ENCODE results near the gene OR8K5. TPM values are rescaled to one million over a fixed set of nuclear protein-coding genes. Genes with fewer than 3 reads are reported as not detected.

The OR8K5 gene, protein sequence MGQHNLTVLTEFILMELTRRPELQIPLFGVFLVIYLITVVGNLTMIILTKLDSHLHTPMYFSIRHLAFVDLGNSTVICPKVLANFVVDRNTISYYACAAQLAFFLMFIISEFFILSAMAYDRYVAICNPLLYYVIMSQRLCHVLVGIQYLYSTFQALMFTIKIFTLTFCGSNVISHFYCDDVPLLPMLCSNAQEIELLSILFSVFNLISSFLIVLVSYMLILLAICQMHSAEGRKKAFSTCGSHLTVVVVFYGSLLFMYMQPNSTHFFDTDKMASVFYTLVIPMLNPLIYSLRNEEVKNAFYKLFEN
- not detected in 2 replicates for polyA plus RNA-seq (2012; rRNA removed)
- polyA plus RNA-seq (2012; cell fraction: cytosol; rRNA removed): not detected in 2 replicates
- not detected in 2 replicates for polyA plus RNA-seq (2012; cell fraction: nucleus; rRNA removed)

- Histone ChIP-seq H3K27ac (ENCODE audit: low read depth in 2 of 2, low read length in 1 of 2) (no peak within 1 kb of the TSS), H3K4me3 (ENCODE audit: low read depth in 2 of 2, low read length in 1 of 2) (no peak within 1 kb of the TSS), H3K36me3 (replicated peaks in 1 of 2; ENCODE audit: control insufficient read depth in 1 of 2, insufficient read depth in 2 of 2, low read length in 1 of 2) (no peaks in the 10 kb centered on the region), H3F3A (replicated peaks; ENCODE audit: insufficient read depth) (no peaks in the 10 kb centered on the region), H4K20me1 (ENCODE audit: insufficient read depth) (no peaks in the 10 kb centered on the region), H3K9ac (no peak within 1 kb of the TSS), H3K9me3 (no peaks in the 10 kb centered on the region), H3K9me2 (no peaks in the 10 kb centered on the region), H3K79me2 (ENCODE audit: insufficient read depth) (no peaks in the 10 kb centered on the region), H3K27me3 (ENCODE audit: insufficient read depth) (no peaks in the 10 kb centered on the region), H3K4me2 (no peak within 1 kb of the TSS), H2AFZ (ENCODE audit: low read depth) (no peak within 1 kb of the TSS), H3K4me1 (ENCODE audit: control insufficient read depth in 1 of 2, insufficient read depth in 2 of 2, low read depth in 1 of 2, low read length in 1 of 2) (no peaks in the 10 kb centered on the region)
- TF ChIP-seq USF1 (IDR thresholded peaks at IDR 0.05; ENCODE audit: borderline replicate concordance, low read depth) (no peak), USF2 (IDR thresholded peaks at IDR 0.05; ENCODE audit: borderline replicate concordance, low read depth, low read length) (no peak), TEAD4 (IDR thresholded peaks at IDR 0.05; ENCODE audit: borderline replicate concordance, insufficient read depth) (no peak), GABPA (IDR thresholded peaks at IDR 0.05; ENCODE audit: low read depth) (no peak), SIN3A (IDR thresholded peaks at IDR 0.05; ENCODE audit: borderline replicate concordance, low read depth, low read length) (no peak), ELF1 (IDR thresholded peaks at IDR 0.05) (no peak), FOXJ3 (CRISPR knock-in tag; IDR thresholded peaks at IDR 0.05) (no peak), SMC3 (IDR thresholded peaks at IDR 0.05; ENCODE audit: low read depth, low read length) (no peak), POLR2AphosphoS5 (IDR thresholded peaks at IDR 0.05; ENCODE audit: low read depth, low read length) (no peak)
- TF ChIP-seq, protein P1, sequence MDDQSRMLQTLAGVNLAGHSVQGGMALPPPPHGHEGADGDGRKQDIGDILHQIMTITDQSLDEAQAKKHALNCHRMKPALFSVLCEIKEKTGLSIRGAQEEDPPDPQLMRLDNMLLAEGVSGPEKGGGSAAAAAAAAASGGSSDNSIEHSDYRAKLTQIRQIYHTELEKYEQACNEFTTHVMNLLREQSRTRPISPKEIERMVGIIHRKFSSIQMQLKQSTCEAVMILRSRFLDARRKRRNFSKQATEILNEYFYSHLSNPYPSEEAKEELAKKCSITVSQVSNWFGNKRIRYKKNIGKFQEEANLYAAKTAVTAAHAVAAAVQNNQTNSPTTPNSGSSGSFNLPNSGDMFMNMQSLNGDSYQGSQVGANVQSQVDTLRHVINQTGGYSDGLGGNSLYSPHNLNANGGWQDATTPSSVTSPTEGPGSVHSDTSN (IDR thresholded peaks at IDR 0.05): no peak
- TF ChIP-seq, protein P2, sequence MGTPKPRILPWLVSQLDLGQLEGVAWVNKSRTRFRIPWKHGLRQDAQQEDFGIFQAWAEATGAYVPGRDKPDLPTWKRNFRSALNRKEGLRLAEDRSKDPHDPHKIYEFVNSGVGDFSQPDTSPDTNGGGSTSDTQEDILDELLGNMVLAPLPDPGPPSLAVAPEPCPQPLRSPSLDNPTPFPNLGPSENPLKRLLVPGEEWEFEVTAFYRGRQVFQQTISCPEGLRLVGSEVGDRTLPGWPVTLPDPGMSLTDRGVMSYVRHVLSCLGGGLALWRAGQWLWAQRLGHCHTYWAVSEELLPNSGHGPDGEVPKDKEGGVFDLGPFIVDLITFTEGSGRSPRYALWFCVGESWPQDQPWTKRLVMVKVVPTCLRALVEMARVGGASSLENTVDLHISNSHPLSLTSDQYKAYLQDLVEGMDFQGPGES (IDR thresholded peaks at IDR 0.05; ENCODE audit: low read depth, low read length): no peak
- TF ChIP-seq, protein P3, sequence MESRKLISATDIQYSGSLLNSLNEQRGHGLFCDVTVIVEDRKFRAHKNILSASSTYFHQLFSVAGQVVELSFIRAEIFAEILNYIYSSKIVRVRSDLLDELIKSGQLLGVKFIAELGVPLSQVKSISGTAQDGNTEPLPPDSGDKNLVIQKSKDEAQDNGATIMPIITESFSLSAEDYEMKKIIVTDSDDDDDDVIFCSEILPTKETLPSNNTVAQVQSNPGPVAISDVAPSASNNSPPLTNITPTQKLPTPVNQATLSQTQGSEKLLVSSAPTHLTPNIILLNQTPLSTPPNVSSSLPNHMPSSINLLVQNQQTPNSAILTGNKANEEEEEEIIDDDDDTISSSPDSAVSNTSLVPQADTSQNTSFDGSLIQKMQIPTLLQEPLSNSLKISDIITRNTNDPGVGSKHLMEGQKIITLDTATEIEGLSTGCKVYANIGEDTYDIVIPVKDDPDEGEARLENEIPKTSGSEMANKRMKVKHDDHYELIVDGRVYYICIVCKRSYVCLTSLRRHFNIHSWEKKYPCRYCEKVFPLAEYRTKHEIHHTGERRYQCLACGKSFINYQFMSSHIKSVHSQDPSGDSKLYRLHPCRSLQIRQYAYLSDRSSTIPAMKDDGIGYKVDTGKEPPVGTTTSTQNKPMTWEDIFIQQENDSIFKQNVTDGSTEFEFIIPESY (IDR thresholded peaks at IDR 0.05; ENCODE audit: borderline replicate concordance, low read depth): no peak
- ChIA-PET POLR2A (no interaction called here), CTCF (no interaction called here)
- no peak for DNase-seq
- under 1% methylated on average over 3 of the region's 3 CpGs for WGBS (ENCODE audit: low lambda C conversion rate)
Observed at GRCh38 chr11:56160217-56160616, at the start of gene OR8K5. TSS of gene OR8K5 (minus strand) at chr11:56160317. CDS start at chr11:56160317, 0 bp downstream.
